ENCODE measurements around the gene DBF4.

GRCh38 chr7:87878208-87878735 lies 2.0 kb downstream of the DBF4 start:
- no peak for TF ChIP-seq EZH2 (IDR thresholded peaks at IDR 0.05; ENCODE audit: low read length, unreplicated experiment)
- TF ChIP-seq CTCF (conservative IDR thresholded peaks at IDR 0.05; ENCODE audit: low read depth, low read length): no peak

Measured in PC-3 (cell line).